Measurements from ENCODE around the gene ROBO1.

ROBO1 gene

DNA sequence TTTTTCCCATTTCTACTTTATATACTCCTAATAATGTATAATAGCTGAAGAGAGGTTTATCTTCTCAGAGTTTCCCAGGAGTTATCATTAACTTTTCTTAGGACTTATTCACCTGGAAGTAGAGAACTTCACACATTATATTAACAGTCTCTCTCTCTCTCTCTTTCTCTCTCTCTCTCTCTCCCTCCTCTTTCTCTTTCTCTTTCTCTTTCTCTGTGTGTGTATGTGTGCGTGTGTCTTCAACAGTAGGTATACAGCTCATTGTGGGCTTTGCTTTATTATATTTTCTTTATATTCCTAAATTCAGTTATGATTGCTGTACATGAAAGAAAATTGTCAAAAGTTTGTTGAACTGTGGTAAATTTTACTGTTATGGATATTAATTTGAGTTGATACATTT lies 353.8 kb downstream of the ROBO1 start:
- ATAC-seq (replicated peaks; ENCODE audit: extremely low read depth, poor library complexity, severe bottlenecking) (no peak), DNase-seq (ENCODE audit: low spot score in 2 of 2) (no peak)
- H3K4me1 Mint-ChIP-seq, result no peaks in the 10 kb centered on the region
- H3K4me3 Mint-ChIP-seq, result no peak overlapping the region
- H3K27me3 Mint-ChIP-seq, result no peaks in the 10 kb centered on the region
- H3K9me3 Mint-ChIP-seq, result peaks cover 32% of the 10 kb centered on the region
- H3K36me3 Mint-ChIP-seq (ENCODE audit: insufficient read depth), result no peaks in the 10 kb centered on the region
- H3K27ac Mint-ChIP-seq (ENCODE audit: low read depth), result no peak overlapping the region

DNA sequence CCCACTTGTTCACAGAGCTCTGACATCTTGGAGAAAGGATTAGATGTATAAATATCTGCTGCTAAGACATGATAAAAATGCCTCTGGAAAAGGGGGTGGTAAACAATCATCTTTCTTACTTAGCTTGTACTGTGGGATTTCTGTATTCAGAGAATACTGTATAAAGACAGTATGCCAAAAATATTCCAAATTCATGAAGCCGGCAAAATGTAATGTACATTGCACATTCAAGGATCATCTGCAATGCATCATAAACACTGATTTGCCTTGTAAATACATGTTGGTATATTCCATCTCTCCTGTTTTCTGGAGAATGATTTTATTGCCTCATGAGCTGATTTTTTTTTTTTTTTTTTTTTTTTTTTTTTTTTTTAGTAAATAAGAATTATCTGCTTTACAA lies 355.3 kb downstream of the ROBO1 start:
- Mint-ChIP-seq H3K36me3 (ENCODE audit: insufficient read depth) (no peaks in the 10 kb centered on the region), H3K4me1 (no peaks in the 10 kb centered on the region), H3K9me3 (peaks cover 32% of the 10 kb centered on the region), H3K27ac (ENCODE audit: low read depth) (no peak overlapping the region), H3K4me3 (no peak overlapping the region), H3K27me3 (no peaks in the 10 kb centered on the region)
- DNase-seq (ENCODE audit: low spot score in 2 of 2) (no peak), ATAC-seq (replicated peaks; ENCODE audit: extremely low read depth, poor library complexity, severe bottlenecking) (no peak)

DNA sequence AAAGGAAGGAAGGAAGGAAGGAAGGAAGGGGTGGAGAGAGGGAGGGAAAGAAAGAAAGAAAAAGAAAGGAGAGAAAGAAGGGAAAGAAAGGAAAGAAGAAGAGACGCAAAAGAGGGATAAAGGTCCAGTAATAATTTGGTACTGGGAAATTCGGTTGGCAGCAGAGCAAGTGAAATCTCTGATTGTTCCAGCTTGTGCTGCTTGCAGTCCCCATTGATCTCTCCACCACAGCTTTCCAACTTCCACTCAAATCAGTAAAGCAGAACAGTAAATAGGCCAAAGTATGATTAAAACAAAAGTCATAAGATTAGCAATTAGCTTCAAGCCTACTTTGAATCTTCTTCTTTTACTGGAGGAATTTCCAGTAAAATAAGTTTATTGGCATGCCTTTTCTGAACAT lies 357.2 kb downstream of the ROBO1 start:
- Mint-ChIP-seq H3K9me3 (peaks cover 25% of the 10 kb centered on the region), H3K27ac (ENCODE audit: low read depth) (no peak overlapping the region), H3K4me3 (no peak overlapping the region), H3K36me3 (ENCODE audit: insufficient read depth) (no peaks in the 10 kb centered on the region), H3K4me1 (no peaks in the 10 kb centered on the region), H3K27me3 (no peaks in the 10 kb centered on the region)
- ATAC-seq (replicated peaks; ENCODE audit: extremely low read depth, poor library complexity, severe bottlenecking) (no peak), DNase-seq (ENCODE audit: low spot score in 2 of 2) (no peak)

DNA sequence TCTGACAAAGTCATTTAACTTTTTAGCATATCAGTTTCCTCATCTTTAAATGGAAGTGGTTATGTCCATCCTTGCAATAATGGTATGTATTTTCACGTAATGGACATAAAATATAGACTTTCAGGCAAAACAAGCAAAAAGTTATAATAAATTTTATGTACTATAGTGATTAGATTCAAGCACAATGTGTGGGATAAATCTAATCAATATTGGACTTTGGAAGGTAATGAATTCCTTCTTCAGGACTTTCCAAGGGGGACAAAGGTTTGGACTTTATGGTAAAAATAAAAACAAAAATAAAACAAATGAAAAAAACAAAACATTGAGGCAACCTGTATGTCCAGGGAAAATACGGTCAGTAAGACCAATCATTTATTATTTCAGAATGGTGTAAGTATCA lies 357.7 kb downstream of the ROBO1 start:
- no peak for DNase-seq (ENCODE audit: low spot score in 2 of 2)
- H3K27me3 Mint-ChIP-seq, result no peaks in the 10 kb centered on the region
- ATAC-seq (replicated peaks; ENCODE audit: extremely low read depth, poor library complexity, severe bottlenecking), result no peak

DNA sequence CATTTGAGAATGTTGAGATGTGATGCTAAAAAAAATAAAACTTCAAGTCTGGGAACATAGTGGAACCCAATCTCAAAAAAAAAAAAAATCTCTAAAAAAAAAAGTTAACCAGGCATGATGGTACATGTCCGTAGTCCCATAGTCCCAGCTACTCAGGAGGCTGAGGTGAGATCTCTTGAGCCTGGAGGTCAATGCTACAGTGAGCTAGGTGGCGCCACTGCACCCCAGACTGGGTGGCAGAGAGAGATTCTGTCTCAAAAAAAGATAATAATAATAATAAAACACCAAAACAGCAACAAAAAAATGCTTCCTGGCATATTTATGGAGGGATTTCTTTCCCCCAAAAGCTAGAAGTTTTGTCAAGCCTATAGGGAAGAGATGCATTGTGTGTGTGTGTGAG lies 361.6 kb downstream of the ROBO1 start:
- DNase-seq (ENCODE audit: low spot score in 2 of 2), result no peak
- H3K27me3 Mint-ChIP-seq, result no peaks in the 10 kb centered on the region
- peaks cover 6% of the 10 kb centered on the region for H3K9me3 Mint-ChIP-seq

More for the DNA sequence above, 357.7 kb downstream of the ROBO1 start:
- Mint-ChIP-seq H3K27ac (ENCODE audit: low read depth) (no peak overlapping the region), H3K4me1 (no peaks in the 10 kb centered on the region), H3K9me3 (peaks cover 21% of the 10 kb centered on the region), H3K36me3 (ENCODE audit: insufficient read depth) (no peaks in the 10 kb centered on the region), H3K4me3 (no peak overlapping the region)

DNA sequence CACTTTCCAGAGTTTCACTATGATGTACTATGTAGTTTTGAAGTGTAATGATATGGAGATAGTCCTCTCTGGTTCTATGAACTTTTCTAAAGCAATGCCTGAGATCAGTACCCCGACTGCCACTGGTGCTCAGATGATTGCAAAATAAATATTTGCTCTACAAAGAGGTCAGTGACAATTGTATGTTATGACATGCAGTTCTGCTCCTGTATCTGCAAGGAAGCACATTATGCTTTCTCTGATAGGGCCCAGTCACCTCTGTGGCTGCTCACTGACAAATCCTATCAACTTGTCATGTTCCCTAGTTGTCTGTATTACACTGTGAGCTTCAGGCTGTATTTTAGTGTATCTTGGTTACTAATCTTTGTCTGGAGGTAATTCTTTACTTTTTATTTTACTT lies 362.6 kb downstream of the ROBO1 start:
- ATAC-seq (replicated peaks; ENCODE audit: extremely low read depth, poor library complexity, severe bottlenecking) (no peak), DNase-seq (ENCODE audit: low spot score in 2 of 2) (no peak)
- no peak overlapping the region for H3K4me3 Mint-ChIP-seq
- no peaks in the 10 kb centered on the region for H3K27me3 Mint-ChIP-seq
- H3K27ac Mint-ChIP-seq (ENCODE audit: low read depth), result no peak overlapping the region
- H3K4me1 Mint-ChIP-seq, result no peaks in the 10 kb centered on the region
- peaks cover under 1% of the 10 kb centered on the region for H3K9me3 Mint-ChIP-seq
- H3K36me3 Mint-ChIP-seq (ENCODE audit: insufficient read depth), result no peaks in the 10 kb centered on the region

More for the DNA sequence above, 361.6 kb downstream of the ROBO1 start:
- Mint-ChIP-seq H3K4me3 (no peak overlapping the region), H3K27ac (ENCODE audit: low read depth) (no peak overlapping the region), H3K4me1 (no peaks in the 10 kb centered on the region), H3K36me3 (ENCODE audit: insufficient read depth) (no peaks in the 10 kb centered on the region)
- no peak for ATAC-seq (replicated peaks; ENCODE audit: extremely low read depth, poor library complexity, severe bottlenecking)

DNA sequence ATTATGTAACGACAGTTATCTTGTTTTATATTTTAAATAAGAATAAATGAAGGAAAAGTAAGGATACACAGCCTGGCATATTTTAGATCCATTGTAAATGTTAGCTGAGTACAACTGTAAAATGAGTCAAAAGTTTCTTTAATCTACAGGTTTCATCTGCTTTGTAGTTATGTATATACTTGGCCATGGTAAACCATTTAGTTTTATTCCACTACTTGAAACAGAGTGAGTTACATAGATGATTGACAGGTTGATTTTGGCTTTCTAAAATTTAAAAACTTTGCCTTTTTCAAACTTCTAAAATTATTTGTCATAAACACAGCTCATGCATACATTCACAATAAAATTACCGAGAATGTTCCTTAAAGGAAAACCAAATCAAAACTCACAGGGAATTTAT lies 371.2 kb downstream of the ROBO1 start:
- Mint-ChIP-seq H3K4me1 (no peaks in the 10 kb centered on the region), H3K9me3 (peaks cover 21% of the 10 kb centered on the region), H3K4me3 (no peak overlapping the region), H3K27me3 (no peaks in the 10 kb centered on the region), H3K36me3 (ENCODE audit: insufficient read depth) (no peaks in the 10 kb centered on the region), H3K27ac (ENCODE audit: low read depth) (no peak overlapping the region)
- ATAC-seq (replicated peaks; ENCODE audit: extremely low read depth, poor library complexity, severe bottlenecking) (no peak), DNase-seq (ENCODE audit: low spot score in 2 of 2) (no peak)

DNA sequence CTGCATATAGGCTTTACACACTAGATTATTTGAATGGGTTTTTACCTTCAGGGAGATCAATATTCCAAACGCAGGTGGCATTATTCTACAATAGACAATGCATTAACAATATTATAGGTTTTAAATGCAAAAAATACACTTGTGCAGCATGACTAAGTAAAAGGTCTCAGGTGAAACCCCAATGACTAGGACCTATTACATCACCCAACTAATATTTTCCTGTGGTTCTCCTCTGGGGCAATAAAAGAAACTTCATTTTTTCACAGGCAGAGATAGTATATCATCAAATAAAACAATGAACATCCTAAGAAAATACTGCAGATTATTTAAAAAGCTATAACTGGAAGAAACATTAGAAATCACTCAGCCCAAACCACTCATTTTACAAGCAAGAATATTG lies 375.3 kb downstream of the ROBO1 start:
- no peaks in the 10 kb centered on the region for H3K27me3 Mint-ChIP-seq
- H3K4me3 Mint-ChIP-seq, result no peak overlapping the region
- no peak for DNase-seq (ENCODE audit: low spot score in 2 of 2)
- H3K36me3 Mint-ChIP-seq (ENCODE audit: insufficient read depth), result no peaks in the 10 kb centered on the region
- no peak for ATAC-seq (replicated peaks; ENCODE audit: extremely low read depth, poor library complexity, severe bottlenecking)
- H3K27ac Mint-ChIP-seq (ENCODE audit: low read depth), result no peak overlapping the region
- H3K4me1 Mint-ChIP-seq, result no peaks in the 10 kb centered on the region
- peaks cover 20% of the 10 kb centered on the region for H3K9me3 Mint-ChIP-seq

DNA sequence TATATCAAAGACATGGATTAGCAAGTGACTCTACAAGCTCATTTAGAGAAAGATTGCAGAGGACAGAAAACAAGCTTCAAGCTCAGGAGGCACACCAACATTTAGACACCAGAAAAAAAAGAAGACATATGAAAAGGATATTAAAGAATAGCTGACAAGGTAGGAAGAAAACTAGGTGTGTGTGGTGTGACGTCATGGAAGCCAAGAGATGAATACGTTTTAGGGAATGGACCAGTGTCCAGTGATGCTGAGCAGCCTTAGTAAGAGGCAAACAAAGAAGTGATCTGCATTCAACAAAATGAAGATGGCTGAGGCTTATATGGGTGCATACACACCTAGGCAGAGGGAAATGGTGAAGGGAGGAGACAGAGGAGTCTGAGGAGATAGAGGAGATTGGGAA lies 377.4 kb downstream of the ROBO1 start:
- DNase-seq (ENCODE audit: low spot score in 2 of 2) (no peak), ATAC-seq (replicated peaks; ENCODE audit: extremely low read depth, poor library complexity, severe bottlenecking) (no peak)
- H3K36me3 Mint-ChIP-seq (ENCODE audit: insufficient read depth), result no peaks in the 10 kb centered on the region
- no peaks in the 10 kb centered on the region for H3K27me3 Mint-ChIP-seq
- peaks cover 28% of the 10 kb centered on the region for H3K9me3 Mint-ChIP-seq
- no peak overlapping the region for H3K4me3 Mint-ChIP-seq
- no peak overlapping the region for H3K27ac Mint-ChIP-seq (ENCODE audit: low read depth)
- H3K4me1 Mint-ChIP-seq, result no peaks in the 10 kb centered on the region

DNA sequence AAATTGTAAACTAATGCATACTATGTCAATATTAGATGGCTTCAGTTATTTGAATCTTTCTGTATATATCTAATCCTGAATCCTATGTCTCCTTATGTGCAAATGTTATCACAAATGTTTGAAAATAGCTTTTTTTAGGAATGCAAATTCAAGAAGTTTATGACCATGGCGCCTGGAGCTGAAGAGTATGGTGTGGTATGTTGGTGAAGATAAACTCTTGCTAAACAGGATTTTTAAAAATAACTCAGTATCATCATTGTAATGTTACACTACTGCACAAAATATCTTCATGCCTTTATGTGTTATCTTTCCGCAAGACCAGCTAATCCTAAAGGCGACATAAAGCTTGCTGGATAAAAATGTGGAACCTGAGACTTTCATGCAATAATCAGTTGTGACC lies 382.6 kb downstream of the ROBO1 start:
- DNase-seq (ENCODE audit: low spot score in 2 of 2), result no peak

DNA sequence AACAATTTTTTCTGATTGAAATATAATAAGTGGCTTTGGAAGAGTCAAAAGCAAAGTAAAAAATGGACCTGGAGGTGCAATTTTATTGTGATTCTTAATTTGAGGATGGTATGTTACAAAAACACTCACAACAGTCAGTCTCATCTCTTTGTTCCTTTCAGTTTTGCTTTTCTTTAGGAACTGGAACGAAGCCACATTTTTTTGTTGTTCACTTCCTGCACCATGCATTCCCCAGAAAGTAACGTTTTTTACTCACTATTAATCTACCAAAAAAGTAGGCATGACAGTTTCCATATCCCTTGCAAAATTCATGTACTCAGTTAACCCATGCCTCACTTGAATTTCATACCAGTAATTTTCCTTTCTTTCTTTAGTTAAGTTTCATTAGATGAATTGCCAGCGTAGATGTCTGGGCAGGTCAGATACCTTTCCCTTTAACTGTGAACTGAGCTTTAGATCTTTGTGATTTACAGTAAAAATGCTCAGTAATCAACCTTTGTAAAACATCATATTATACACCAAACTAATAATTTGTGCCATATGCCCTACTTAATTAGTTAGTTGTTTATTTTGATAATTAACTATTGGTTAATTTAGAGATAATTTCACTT lies 384.3 kb downstream of the ROBO1 start:
- ATAC-seq (replicated peaks; ENCODE audit: extremely low read depth, poor library complexity, severe bottlenecking) (no peak), DNase-seq (ENCODE audit: low spot score in 2 of 2) (no peak)
- peaks cover 1% of the 10 kb centered on the region for H3K36me3 Mint-ChIP-seq (ENCODE audit: insufficient read depth)

More for the DNA sequence above, 382.6 kb downstream of the ROBO1 start:
- no peak for ATAC-seq (replicated peaks; ENCODE audit: extremely low read depth, poor library complexity, severe bottlenecking)
- no peak overlapping the region for H3K4me3 Mint-ChIP-seq
- peaks cover under 1% of the 10 kb centered on the region for H3K36me3 Mint-ChIP-seq (ENCODE audit: insufficient read depth)
- H3K27me3 Mint-ChIP-seq, result no peaks in the 10 kb centered on the region
- H3K4me1 Mint-ChIP-seq, result no peaks in the 10 kb centered on the region
- H3K9me3 Mint-ChIP-seq, result peaks cover 16% of the 10 kb centered on the region
- no peak overlapping the region for H3K27ac Mint-ChIP-seq (ENCODE audit: low read depth)

DNA sequence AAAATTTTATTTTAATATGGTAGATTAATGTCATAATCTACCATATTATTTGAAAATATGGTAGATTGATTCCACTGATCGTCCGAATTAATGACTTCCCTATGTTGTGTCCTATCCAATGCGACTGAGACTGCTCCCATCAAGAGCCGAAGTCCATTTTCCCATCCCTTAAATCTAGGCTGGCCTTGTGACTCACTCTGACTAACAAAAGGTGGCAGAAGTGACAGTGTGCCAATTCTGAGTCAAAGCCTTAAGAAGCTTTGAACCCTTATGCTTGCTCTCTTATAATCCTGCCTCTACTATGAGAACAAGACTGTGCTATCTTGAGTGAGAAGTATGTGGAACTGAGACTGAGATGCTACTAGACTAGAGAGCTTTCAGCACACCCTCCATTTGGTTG lies 387.2 kb downstream of the ROBO1 start:
- no peak for ATAC-seq (replicated peaks; ENCODE audit: extremely low read depth, poor library complexity, severe bottlenecking)
- peaks cover 1% of the 10 kb centered on the region for H3K36me3 Mint-ChIP-seq (ENCODE audit: insufficient read depth)

More for the DNA sequence above, 384.3 kb downstream of the ROBO1 start:
- H3K9me3 Mint-ChIP-seq, result peaks cover 17% of the 10 kb centered on the region
- no peaks in the 10 kb centered on the region for H3K4me1 Mint-ChIP-seq
- no peak overlapping the region for H3K27ac Mint-ChIP-seq (ENCODE audit: low read depth)
- no peak overlapping the region for H3K4me3 Mint-ChIP-seq
- no peaks in the 10 kb centered on the region for H3K27me3 Mint-ChIP-seq

DNA sequence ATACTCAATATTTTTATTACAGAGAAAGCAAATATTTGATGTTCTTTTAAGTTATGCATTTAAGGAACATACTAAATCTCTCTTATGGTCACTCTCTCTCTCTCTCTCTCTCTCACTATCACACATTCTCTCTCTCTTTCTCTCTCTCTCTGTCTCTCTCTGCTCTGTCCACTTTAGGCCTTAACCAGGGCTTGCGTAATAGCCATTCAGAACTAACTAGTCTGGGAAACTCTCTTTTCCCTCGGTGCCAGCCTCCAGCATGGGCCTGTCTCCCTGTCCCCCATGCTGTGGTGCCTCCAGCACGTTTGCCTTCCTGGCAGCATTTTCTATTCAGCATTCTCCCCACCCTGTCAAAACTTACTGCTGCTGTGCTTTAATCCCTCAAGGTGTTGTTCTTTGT lies 389.7 kb downstream of the ROBO1 start:
- Mint-ChIP-seq H3K9me3 (peaks cover 23% of the 10 kb centered on the region), H3K27ac (ENCODE audit: low read depth) (no peak overlapping the region), H3K36me3 (ENCODE audit: insufficient read depth) (peaks cover 1% of the 10 kb centered on the region), H3K4me1 (no peaks in the 10 kb centered on the region), H3K4me3 (no peak overlapping the region), H3K27me3 (no peaks in the 10 kb centered on the region)
- DNase-seq (ENCODE audit: low spot score in 2 of 2) (no peak), ATAC-seq (replicated peaks; ENCODE audit: extremely low read depth, poor library complexity, severe bottlenecking) (no peak)

More for the DNA sequence above, 387.2 kb downstream of the ROBO1 start:
- H3K27me3 Mint-ChIP-seq, result no peaks in the 10 kb centered on the region
- no peak overlapping the region for H3K27ac Mint-ChIP-seq (ENCODE audit: low read depth)
- H3K4me3 Mint-ChIP-seq, result no peak overlapping the region
- no peaks in the 10 kb centered on the region for H3K4me1 Mint-ChIP-seq
- DNase-seq (ENCODE audit: low spot score in 2 of 2), result no peak
- H3K9me3 Mint-ChIP-seq, result peaks cover 14% of the 10 kb centered on the region
